NCI-H69 (cell line): ENCODE results near the gene ASPSCR1.

ENCODE experiments used
- DNase-seq: peaks from one replicate; lab custom pipeline; 2025; lab: John Stamatoyannopoulos, UW

ASPSCR1 gene

DNA sequence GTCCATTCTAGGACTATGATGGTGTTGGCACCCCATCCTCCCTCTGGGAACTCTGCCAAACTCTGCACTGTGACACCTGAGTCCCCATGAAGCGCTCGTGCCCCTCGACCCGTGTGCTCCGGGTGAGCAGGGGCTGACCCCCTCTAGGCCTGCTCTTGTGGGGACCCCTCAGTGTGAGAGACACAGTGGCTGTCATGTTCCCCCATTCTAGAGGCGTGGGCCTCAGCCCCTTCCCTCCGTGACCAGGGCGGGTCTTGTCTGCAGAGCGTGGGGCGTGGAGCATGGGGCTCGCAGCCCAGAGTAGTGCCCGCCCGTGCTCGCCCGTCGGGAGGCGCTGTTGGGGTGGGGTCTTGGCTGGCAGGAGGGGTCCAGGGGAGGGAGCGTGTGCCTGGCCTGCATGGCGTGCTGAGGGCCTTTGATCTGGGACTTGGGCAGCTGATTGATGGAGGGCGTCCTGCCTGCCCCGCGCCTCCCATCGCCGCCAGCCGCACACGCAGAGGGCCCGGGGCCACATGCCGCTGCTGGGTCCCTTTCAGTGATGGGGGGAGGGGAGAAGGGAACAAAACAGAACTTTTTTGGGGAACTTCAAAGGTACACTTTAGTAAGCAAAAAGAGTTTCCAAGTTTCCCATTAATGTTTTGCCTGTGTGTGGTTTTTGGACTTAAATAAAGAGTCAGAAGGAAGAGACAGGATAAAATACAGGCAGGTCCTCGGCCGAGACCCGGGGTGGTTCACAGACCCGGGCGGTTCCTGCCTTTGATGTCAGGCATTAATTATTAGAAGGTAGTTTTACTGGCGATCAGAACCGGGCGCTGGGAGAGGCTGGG is 22.8 kb downstream of the ASPSCR1 start:
- no peak for DNase-seq

GRCh38 chr17:82000803-82001570 is 23.6 kb downstream of the ASPSCR1 start:
- no peak for DNase-seq

- DNase-seq = no peak
Observed at GRCh38 chr17:82001571-82002056, 24.2 kb downstream of the ASPSCR1 start.

- no peak for DNase-seq
Observed at GRCh38 chr17:82003411-82004381, 26.3 kb downstream of the ASPSCR1 start.

GRCh38 chr17:82004517-82005455 is 27.4 kb downstream of the ASPSCR1 start:
- no peak for DNase-seq

DNA sequence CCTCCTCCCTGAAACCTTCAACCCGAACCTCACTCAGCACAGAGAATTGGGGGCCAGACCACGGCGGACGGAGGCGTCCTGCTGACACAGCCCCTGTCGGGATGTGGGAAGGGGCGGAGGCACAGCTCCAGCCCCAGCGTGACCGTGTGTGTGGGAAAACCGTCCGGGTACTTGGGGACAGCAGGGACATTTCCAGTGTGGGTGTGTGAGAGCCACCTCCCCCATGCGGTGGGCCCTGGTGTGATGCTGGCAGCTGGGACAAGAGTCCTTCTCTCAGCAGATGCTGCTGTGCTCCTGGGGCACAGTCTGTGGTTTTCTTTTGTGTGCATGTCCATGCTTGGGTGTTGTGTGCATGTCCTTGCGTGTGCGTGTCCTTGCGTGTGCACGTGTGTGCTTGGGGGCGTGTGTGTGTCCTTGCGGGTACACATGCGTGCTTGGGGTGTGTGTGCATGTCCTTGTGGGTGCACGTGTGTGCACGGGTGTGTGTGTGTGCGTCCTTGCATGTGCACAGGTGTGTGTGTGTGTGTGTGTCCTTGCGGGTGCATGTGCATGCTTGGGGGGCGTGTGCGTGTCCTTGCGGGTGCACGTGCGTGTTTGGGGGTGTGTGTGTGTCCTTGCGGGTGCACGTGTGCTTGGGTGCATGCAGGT is 28.4 kb downstream of the ASPSCR1 start:
- DNase-seq = no peak

DNA sequence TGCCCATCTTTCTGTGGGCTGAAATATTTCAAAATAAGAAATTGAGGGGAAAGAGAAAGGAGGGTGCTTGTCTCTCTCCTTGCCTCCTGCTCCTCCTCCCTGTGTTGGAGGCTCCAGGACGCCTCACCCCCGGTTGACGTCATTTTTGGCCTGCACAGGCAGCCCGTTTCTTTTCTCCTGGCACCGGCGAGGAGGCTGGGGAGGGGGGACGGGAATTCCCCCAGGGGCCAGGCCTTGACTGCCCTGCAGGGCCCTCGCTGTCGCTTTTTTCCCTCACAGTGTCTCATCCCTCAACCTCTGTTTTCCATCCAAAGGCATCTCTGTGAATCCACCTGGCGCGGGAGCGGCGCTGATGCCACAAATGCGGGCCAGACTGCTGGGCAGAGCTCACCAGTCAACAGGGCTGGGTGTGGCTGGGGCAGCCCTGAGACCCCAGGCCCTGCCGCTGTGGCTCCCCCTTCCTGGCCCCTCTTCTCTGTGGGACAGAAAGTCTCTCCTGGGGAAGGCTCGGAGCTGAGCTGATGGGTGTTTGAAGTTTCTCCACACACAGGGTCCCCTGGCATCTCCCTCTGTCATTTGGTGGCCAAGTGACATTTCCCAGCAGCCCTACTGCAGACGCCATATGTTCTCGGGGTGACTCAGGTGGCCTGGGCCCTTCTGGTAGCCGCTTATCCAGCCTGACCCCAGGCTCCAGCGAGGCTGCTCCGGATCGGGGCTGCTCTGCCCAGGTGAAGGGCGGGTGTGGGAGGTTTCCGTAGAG is 29.2 kb downstream of the ASPSCR1 start:
- no peak for DNase-seq

DNA sequence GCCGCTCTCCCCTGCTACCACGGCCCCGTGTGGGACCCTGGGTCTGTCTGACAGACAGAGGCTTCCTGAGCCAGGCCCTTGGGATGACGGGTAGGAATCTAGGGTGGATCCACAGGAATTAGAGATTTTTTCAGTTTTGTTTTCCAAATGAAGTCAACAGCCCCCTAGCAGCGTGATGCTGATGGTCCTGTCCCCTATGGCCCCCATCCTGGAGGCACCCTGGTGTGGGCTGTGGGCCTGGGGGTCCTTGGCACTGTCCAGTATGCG is 29.7 kb downstream of the ASPSCR1 start:
- DNase-seq = no peak

GRCh38 chr17:82007495-82008257 is 30.2 kb downstream of the ASPSCR1 start:
- no peak for DNase-seq

GRCh38 chr17:82008258-82008940 is 31.0 kb downstream of the ASPSCR1 start:
- DNase-seq = no peak

- no peak for DNase-seq
Observed at GRCh38 chr17:82008941-82009405, 31.5 kb downstream of the ASPSCR1 start.

GRCh38 chr17:82009413-82009812 is 32.0 kb downstream of the ASPSCR1 start:
- no peak for DNase-seq

DNA sequence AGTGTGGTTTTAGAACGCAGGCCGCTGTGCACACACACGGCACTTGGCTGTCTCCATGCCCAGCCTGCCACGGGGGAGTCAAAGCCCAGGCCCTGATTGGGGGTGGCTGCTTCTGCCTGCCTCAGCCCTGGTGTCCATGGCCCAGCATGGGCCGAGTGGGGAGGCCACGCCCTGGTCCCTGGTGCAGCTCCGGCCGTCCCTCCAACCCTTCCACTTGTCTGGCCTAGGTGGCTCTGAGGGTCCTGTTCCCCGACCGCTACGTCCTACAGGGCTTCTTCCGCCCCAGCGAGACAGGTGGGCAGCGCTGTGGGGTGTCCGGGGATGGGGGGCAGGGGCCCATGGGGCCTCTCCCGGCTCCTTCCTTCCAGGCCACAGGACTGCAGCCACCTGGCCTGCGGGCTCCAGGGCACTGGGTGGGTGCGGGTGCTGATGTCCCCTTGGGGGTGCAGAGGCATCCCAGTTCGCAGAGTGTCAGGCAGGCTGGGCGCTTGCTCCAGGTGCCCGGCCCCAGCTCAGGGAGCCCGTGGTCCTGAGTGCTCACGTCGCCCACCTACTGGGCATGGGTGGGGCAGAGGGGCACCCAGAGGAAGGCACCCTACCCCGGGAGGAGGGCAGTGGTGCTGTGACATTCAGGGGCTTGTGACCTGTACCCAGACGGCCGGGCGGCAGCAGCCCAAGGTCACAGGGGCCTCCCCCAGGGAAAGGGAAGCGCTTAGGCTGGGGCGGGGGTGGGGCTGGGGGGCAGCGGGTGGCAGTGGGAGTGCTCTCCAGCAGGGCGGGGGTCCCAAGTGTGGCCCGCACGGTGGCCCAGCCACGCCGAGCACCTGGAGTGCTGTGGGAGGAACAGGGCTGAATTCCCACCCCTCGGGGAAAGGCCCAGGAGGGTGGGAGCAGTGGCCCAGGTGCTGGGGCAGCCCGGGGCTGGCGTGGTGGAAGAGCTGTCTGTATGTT is 33.4 kb downstream of the ASPSCR1 start:
- DNase-seq = no peak

GRCh38 chr17:82011617-82012187 is 34.3 kb downstream of the ASPSCR1 start:
- DNase-seq = no peak

DNA sequence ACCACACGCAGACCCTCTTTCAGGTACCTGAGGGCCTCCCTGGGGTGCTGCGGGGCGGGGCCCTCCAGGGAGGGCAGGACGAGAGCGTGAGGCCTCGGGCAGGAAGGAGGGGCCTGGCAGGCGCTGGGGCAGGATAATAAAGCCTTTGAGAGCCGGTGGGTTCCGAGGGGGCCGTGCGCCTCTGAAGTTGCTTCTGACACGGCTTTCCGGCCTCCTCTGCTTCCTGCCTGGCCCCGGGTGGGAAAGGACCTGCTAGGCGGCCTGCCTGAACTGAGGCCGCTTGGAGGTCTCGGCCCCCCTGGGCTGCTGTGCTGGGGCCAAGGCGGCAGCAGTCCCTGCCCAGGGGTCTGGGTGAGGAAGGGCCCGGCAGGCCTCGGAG is 34.8 kb downstream of the ASPSCR1 start:
- DNase-seq = no peak

DNA sequence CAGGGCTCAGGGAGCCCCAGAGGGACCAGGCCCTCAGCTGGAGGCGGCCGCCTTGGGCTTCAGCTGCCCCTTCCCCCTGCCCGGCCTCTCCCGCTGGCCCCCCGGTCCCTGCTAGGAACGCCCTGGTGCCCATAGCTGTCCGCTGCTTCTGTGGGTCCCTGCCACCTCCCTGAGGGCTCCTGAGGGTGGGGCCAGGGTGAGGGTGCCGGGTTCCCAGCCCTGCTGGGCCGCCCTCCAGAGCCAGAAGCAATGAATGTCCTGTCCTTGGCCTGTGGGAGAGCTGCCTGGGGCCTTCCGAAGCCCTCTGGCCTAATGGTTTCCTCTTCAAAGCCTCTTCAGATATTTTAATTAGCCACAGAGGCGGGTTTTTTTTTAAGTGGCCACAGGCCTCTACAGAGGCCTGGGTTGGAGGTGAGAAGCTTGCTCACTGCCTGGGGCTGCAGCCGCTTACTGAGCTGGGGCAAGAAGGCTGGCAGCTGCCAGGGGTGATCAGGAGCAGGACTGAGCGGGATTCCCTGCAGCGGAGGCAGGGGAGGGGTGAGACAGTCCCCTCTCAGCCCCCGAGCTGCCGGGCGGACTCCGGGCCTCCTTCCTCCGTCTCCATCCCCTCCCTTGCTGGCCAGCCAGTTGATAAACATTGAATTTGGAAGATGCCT is 35.3 kb downstream of the ASPSCR1 start:
- no peak for DNase-seq
